ENCODE results near the gene IRGC. TPM values are rescaled to one million over a fixed set of nuclear protein-coding genes. Genes with fewer than 3 reads are reported as not detected.

Gene IRGC
- total RNA-seq, 2 donors from 2014 or later: not detected

- no peak for ATAC-seq
- intact Hi-C loops (cut with DNase I, micrococcal nuclease): no loop called here
Observed at GRCh38 chr19:43688059-43688701, 27.7 kb upstream of the IRGC start.

DNA sequence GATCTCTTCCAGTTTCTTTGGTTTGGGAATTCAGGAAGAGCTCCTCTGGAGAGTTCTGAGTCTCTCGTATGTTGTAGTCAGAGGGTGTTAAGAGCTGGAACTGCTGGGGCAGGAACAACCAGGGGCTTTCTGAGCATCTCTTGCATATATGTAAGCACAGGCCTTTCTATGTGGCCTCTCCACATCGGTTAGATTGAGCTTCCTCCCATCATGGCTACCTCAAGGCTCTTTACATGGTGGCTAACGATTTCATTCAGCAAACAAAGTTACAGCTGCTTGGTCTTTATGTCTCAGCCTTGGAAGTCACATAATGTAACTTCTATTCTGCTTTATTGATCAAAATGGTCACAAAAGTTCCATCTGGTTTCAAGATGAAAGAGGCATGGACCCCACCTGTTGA lies 25.4 kb upstream of the IRGC start:
- intact Hi-C loops (cut with DNase I, micrococcal nuclease): no loop called here
- ATAC-seq: no peak
- no peak for DNase-seq

More at GRCh38 chr19:43688059-43688701, 27.7 kb upstream of the IRGC start:
- DNase-seq: no peak

GRCh38 chr19:43690890-43691289 lies 25.0 kb upstream of the IRGC start:
- DNase-seq (no peak), ATAC-seq (no peak)
- intact Hi-C loops (cut with DNase I, micrococcal nuclease): no loop called here

DNA sequence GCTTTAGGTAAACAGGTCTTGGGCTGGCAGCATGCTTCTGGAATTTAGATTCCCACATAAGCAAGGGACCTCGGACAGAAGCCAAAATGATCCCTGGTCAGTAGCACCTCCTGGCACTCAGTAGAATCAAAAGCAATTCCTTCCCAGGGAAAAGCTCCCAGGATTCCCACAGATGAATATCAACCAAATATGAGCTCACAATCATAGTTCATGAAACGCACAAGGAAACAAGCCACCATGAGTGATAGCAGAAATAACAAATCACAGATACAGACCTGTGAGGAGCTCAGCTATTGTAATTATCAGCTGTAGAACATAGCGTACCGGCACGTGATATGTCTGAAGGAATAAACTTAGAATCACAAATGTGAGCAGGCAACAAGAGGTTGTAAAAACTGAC lies 24.1 kb upstream of the IRGC start:
- DNase-seq (no peak), ATAC-seq (no peak)
- intact Hi-C loops (cut with DNase I, micrococcal nuclease): no loop called here

DNA sequence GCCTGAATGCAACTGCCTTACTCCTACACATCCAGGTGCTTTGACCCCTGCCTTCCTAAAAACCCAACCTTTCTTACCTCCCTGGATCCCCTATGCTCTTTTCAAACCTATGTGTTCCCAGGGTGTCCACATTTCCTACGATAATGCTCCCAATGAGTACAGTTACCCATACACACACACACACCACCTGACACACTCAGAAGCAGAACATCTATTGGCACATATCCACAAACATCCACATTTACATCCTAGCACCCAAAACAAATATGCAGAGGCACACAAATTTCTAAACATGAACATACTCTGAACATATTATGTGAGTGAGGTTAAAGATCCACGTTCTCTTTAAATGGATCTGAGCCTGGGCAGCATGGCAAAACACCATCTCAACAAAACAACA lies 23.5 kb upstream of the IRGC start:
- DNase-seq (no peak), ATAC-seq (no peak)
- intact Hi-C loops (cut with DNase I, micrococcal nuclease): no loop called here

- DNase-seq: no peak
- no peak for ATAC-seq
- intact Hi-C loops (cut with DNase I, micrococcal nuclease): no loop called here
Observed at GRCh38 chr19:43692877-43693276, 23.0 kb upstream of the IRGC start.

DNA sequence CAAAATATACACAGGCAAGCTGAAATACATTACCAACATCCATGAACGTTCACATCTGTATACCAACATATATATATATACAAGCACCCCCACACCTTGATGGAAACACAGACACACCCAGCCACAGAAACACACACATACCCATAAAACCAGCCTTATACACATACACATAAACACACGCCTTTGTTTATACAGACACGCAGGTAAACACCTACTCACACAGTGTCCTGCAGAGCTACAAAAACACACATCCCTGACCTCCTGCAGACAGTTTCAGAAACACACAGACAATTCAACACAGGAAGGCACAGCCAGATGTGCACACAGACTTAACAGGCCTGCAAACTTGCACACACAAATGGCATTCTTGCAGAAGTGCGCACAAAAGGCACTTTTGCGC lies 21.3 kb upstream of the IRGC start:
- DNase-seq (no peak), ATAC-seq (peak; percentile 85)
- intact Hi-C loops (cut with DNase I, micrococcal nuclease): no loop called here

- intact Hi-C loops (cut with DNase I, micrococcal nuclease): no loop called here
- DNase-seq: no peak
- ATAC-seq: no peak
Observed at GRCh38 chr19:43695985-43696704, 19.7 kb upstream of the IRGC start.

DNA sequence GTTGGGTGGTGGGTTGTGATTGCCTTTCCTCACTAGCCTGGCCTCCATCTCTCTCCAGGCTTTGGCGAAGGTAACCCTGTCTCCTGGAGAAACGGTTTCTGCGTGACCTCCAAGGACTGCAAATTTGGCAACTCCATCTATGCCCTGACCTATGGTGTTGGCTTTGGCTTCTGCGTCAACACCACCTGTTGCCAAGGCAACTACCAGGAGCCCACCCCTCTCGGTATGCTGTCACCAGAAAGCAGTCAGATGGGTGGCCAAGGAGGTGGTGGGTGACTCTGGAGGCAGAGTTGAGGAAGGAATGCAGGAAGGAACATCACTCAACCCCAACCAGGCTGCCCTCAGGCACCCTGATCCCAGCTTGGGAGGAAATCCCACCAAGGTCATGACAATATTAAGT lies 18.6 kb upstream of the IRGC start:
- DNase-seq (no peak), ATAC-seq (no peak)
- intact Hi-C loops (cut with DNase I, micrococcal nuclease): no loop called here

- DNase-seq: peak; percentile 41 to 55
- peak; percentile 36 for ATAC-seq
- intact Hi-C loops (cut with DNase I, micrococcal nuclease): no loop called here
Observed at GRCh38 chr19:43699506-43700394, 16.1 kb upstream of the IRGC start.

DNA sequence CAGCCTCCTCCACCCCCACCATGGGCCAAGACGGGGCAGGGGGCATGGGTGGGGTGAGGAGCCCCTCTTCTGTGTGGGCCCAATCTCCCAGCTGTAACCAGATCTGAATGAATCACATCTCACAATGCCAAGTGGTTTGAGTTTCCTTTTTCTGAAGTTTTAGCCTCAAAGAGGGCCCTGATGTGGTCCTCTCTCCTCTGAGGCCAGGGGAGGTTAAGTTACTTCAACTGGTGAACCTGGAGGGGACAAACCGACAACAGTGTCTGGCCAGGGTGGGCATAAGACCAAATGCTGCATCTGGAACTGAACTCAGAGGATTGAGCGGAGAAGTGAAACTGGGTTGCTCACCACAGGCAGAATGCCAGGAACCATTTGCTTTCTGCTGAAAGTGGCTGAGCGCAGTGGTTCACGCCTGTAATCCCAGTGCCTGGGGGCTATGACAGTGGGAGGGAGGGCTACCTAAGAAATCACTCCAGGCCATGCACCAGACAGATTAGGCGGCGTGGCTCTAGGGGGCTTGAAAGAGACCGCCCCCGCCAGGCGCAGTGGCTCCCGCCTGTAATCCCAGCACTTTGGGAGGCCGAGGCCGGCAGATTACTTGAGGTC lies 15.4 kb upstream of the IRGC start:
- peak; percentile 49 to 51 for DNase-seq
- intact Hi-C loops (cut with DNase I, micrococcal nuclease): no loop called here
- no peak for ATAC-seq

GRCh38 chr19:43704002-43704705 lies 11.7 kb upstream of the IRGC start:
- intact Hi-C loops (cut with DNase I, micrococcal nuclease): no loop called here
- ATAC-seq (peak; percentile 18), DNase-seq (peak; percentile 22 to 36)

- DNase-seq: no peak
- no peak for ATAC-seq
- intact Hi-C loops (cut with DNase I, micrococcal nuclease): no loop called here
Observed at GRCh38 chr19:43705729-43706128, 10.1 kb upstream of the IRGC start.

- no peak for ATAC-seq
- DNase-seq: no peak
- intact Hi-C loops (cut with DNase I, micrococcal nuclease): no loop called here
Observed at GRCh38 chr19:43707158-43707712, 8.6 kb upstream of the IRGC start.

DNA sequence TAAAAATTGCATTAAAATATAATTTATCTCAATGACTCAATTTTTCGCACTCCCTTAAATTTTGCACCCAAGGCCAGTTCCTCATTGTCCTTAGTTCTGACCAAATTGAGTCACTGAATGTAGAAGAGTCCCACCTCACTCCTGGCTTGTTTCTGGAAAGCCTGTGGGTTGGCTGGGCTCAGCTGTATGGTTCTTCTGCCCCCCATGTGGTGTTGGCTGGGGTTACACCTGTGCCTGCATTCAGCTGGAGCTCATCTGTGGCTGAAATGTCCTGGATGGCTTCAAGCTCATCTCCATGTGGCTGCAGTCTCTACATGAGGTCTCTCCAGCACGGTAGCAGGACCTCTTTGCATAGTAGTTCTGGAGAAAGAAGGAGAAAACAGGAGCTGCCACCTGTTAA lies 7.2 kb upstream of the IRGC start:
- DNase-seq: no peak
- intact Hi-C loops (cut with DNase I, micrococcal nuclease): no loop called here
- ATAC-seq: no peak

GRCh38 chr19:43711751-43712355 lies 4.0 kb upstream of the IRGC start:
- DNase-seq (no peak), ATAC-seq (peak; percentile 83)
- intact Hi-C loops (cut with DNase I, micrococcal nuclease): no loop called here

DNA sequence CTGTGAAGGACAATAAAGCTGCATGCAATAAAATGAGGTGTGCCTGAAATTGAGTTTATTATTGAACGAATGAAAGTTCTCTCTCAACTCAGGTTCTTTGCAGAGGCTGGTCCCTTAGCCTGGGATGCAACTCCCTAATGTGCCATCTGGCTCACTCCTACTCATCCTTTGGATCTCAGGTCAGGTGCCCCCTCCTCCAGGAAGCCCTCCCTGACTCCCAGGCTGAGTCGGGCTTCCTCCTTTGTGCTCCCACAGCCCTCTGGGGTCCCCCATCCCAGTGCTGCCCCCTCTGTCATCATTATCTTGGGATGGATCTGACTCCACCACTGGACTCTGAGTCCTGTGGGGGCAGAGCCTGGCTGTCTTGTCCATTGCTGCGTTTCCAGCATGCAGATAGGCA lies 2.7 kb upstream of the IRGC start:
- ATAC-seq: peak; percentile 72
- intact Hi-C loops (cut with DNase I, micrococcal nuclease): no loop called here
- DNase-seq: no peak
